HCT116 (cell line): ENCODE measurements around the gene NEO1.

Experiments
- EZH2 ChIP-seq: fragments of 200-600 bp; sonication (generic); IDR thresholded peaks from 2 replicates; pipeline ENCODE4 v1.6.1; 2017; ENCODE audit warnings: antibody characterized with exemption, mixed run types
- JUND ChIP-seq: IDR thresholded peaks from 2 replicates; pipeline ENCODE4 v1.6.1; 2012
- POLR2AphosphoS5 ChIP-seq: IDR thresholded peaks from 2 replicates; pipeline ENCODE4 v1.6.1; 2011; ENCODE audit warnings: mild to moderate bottlenecking, low read depth, low read length, moderate library complexity
- RAD21 ChIP-seq: IDR thresholded peaks from 2 replicates; pipeline ENCODE4 v1.6.1; 2012; ENCODE audit warnings: low read depth, mild to moderate bottlenecking
- SIN3A ChIP-seq: IDR thresholded peaks from 2 replicates; pipeline ENCODE4 v1.6.1; 2012; ENCODE audit warnings: low read depth
- SP1 ChIP-seq: IDR thresholded peaks from 2 replicates; pipeline ENCODE4 v1.6.1; 2012; ENCODE audit warnings: low read depth
- SRF ChIP-seq: IDR thresholded peaks from 2 replicates; pipeline ENCODE4 v1.6.1; 2012; ENCODE audit warnings: low read depth
- TCF7L2 ChIP-seq: IDR thresholded peaks from 2 replicates; pipeline ENCODE4 v1.7.0; 2011; ENCODE audit warnings: borderline replicate concordance, inconsistent platforms; ENCODE audit not compliant: insufficient read depth, insufficient read length; ENCODE audit errors: extremely low read depth
- ZNF274 ChIP-seq: fragments of 200-500 bp; sonication (Bioruptor generic); IDR thresholded peaks from 2 replicates; pipeline ENCODE4 v1.6.1; 2014; ENCODE audit warnings: mild to moderate bottlenecking, low read depth, low read length, inconsistent platforms
- TF ChIP-seq, protein P1 (sequence below): IDR thresholded peaks from 2 replicates; pipeline ENCODE4 v1.6.1; 2011; ENCODE audit warnings: mild to moderate bottlenecking, low read length, moderate library complexity; ENCODE audit not compliant: insufficient replicate concordance; ENCODE audit errors: extremely low read depth
- TF ChIP-seq, protein P2 (sequence below), 3 experiments: fragments of 200-600 bp in 1 of 3; sonication (generic) in 1 of 3; IDR thresholded peaks in 2 of 3; conservative IDR thresholded peaks in 1 of 3; 2 replicates each; pipeline ENCODE4 v1.5.1; 2012 to 2017; ENCODE audit warnings: low read depth in 2 of 3, low read length in 2 of 3, antibody characterized with exemption in 1 of 3, borderline replicate concordance in 1 of 3, control low read depth in 1 of 3, mild to moderate bottlenecking in 1 of 3, mixed read lengths in 1 of 3, mixed run types in 1 of 3, moderate library complexity in 1 of 3; ENCODE audit not compliant: insufficient read depth in 1 of 3
- TF ChIP-seq, protein P3 (sequence below): IDR thresholded peaks from 2 replicates; pipeline ENCODE4 v1.6.1; 2012
- TF ChIP-seq, protein P4 (sequence below): IDR thresholded peaks from 2 replicates; pipeline ENCODE4 v1.6.1; 2012; ENCODE audit warnings: low read depth
- TF ChIP-seq, protein P5 (sequence below): IDR thresholded peaks from 2 replicates; pipeline ENCODE4 v1.6.1; 2012

DNA sequence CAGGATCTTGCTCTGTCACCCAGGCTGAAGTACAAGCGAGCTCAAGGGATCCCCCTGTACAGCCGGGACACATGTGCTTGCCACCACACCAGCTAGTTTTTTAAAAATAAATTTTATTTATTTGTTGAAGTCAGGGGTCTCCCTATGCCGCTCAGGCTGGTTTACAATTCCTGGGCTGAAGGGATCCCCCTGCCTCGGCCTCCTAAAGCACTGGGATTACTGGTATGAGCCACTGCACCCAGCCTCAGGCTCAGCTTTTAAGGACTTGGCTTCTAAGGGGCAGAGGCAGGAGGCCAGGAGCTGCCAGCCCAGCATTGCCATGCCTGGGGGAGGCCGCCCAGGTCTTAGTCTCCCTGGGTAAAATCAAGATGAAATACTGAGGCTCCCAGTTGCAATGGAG lies 279.2 kb downstream of the NEO1 start:
- TF ChIP-seq ZNF274 (no peak), POLR2AphosphoS5 (no peak), SRF (no peak), JUND (no peak), EZH2 (no peak), SIN3A (no peak), RAD21 (no peak), SP1 (no peak), TCF7L2 (no peak)
- TF ChIP-seq, protein P1, sequence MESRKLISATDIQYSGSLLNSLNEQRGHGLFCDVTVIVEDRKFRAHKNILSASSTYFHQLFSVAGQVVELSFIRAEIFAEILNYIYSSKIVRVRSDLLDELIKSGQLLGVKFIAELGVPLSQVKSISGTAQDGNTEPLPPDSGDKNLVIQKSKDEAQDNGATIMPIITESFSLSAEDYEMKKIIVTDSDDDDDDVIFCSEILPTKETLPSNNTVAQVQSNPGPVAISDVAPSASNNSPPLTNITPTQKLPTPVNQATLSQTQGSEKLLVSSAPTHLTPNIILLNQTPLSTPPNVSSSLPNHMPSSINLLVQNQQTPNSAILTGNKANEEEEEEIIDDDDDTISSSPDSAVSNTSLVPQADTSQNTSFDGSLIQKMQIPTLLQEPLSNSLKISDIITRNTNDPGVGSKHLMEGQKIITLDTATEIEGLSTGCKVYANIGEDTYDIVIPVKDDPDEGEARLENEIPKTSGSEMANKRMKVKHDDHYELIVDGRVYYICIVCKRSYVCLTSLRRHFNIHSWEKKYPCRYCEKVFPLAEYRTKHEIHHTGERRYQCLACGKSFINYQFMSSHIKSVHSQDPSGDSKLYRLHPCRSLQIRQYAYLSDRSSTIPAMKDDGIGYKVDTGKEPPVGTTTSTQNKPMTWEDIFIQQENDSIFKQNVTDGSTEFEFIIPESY = no peak
- TF ChIP-seq, protein P2, sequence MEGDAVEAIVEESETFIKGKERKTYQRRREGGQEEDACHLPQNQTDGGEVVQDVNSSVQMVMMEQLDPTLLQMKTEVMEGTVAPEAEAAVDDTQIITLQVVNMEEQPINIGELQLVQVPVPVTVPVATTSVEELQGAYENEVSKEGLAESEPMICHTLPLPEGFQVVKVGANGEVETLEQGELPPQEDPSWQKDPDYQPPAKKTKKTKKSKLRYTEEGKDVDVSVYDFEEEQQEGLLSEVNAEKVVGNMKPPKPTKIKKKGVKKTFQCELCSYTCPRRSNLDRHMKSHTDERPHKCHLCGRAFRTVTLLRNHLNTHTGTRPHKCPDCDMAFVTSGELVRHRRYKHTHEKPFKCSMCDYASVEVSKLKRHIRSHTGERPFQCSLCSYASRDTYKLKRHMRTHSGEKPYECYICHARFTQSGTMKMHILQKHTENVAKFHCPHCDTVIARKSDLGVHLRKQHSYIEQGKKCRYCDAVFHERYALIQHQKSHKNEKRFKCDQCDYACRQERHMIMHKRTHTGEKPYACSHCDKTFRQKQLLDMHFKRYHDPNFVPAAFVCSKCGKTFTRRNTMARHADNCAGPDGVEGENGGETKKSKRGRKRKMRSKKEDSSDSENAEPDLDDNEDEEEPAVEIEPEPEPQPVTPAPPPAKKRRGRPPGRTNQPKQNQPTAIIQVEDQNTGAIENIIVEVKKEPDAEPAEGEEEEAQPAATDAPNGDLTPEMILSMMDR (IDR thresholded peaks at IDR 0.05 in 2 of 3, conservative IDR thresholded peaks at IDR 0.05 in 1 of 3; ENCODE audit: borderline replicate concordance in 1 of 3, insufficient read depth in 1 of 3, low read depth in 2 of 3, low read length in 2 of 3) = no peak
- TF ChIP-seq, protein P3, sequence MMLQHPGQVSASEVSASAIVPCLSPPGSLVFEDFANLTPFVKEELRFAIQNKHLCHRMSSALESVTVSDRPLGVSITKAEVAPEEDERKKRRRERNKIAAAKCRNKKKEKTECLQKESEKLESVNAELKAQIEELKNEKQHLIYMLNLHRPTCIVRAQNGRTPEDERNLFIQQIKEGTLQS = no peak
- TF ChIP-seq, protein P4, sequence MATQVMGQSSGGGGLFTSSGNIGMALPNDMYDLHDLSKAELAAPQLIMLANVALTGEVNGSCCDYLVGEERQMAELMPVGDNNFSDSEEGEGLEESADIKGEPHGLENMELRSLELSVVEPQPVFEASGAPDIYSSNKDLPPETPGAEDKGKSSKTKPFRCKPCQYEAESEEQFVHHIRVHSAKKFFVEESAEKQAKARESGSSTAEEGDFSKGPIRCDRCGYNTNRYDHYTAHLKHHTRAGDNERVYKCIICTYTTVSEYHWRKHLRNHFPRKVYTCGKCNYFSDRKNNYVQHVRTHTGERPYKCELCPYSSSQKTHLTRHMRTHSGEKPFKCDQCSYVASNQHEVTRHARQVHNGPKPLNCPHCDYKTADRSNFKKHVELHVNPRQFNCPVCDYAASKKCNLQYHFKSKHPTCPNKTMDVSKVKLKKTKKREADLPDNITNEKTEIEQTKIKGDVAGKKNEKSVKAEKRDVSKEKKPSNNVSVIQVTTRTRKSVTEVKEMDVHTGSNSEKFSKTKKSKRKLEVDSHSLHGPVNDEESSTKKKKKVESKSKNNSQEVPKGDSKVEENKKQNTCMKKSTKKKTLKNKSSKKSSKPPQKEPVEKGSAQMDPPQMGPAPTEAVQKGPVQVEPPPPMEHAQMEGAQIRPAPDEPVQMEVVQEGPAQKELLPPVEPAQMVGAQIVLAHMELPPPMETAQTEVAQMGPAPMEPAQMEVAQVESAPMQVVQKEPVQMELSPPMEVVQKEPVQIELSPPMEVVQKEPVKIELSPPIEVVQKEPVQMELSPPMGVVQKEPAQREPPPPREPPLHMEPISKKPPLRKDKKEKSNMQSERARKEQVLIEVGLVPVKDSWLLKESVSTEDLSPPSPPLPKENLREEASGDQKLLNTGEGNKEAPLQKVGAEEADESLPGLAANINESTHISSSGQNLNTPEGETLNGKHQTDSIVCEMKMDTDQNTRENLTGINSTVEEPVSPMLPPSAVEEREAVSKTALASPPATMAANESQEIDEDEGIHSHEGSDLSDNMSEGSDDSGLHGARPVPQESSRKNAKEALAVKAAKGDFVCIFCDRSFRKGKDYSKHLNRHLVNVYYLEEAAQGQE = no peak
- TF ChIP-seq, protein P5, sequence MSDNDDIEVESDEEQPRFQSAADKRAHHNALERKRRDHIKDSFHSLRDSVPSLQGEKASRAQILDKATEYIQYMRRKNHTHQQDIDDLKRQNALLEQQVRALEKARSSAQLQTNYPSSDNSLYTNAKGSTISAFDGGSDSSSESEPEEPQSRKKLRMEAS = no peak
